IMR-90 (cell line): ENCODE results near the gene NPIPB2. TPM values are rescaled to one million over a fixed set of nuclear protein-coding genes. Genes with fewer than 3 reads are reported as not detected.

Experiments used
- ATAC-seq: fragments of 200-7000 bp; cut with Tn5 transposase; 2 replicates; pipeline ENCODE4 v1.9.1; 2020; ENCODE audit warnings: low read depth, mild to moderate bottlenecking, moderate library complexity
- BruUV-seq: library from RNA; stranded (reverse); fragments of 400-500 nt; replicated peaks from 2 replicates; lab custom pipeline; 2021; lab: Mats Ljungman, UMichigan
- CTCF ChIA-PET: fragments of 300-600 bp; formaldehyde crosslinking; extraction: SDS; loops from one replicate; lab custom pipeline; 2021; ENCODE audit warnings: antibody characterized with exemption; lab: Yijun Ruan, JAX
- POLR2A ChIA-PET: fragments of 300-600 bp; sonication (Branson Sonifier 250); formaldehyde crosslinking; loops from one replicate; lab custom pipeline; 2022; ENCODE audit warnings: antibody characterized with exemption; ENCODE audit not compliant: unreplicated experiment; lab: Charles Lee
- DNase-seq: peaks from one replicate; pipeline ENCODE4 v3.0.0; 2013
- H2AFZ ChIP-seq: replicated peaks from 2 replicates; pipeline ENCODE3; 2013; ENCODE audit warnings: low read length, mild to moderate bottlenecking; ENCODE audit not compliant: poor library complexity
- H2AK5ac ChIP-seq: 2 replicates; pipeline ENCODE4 v1.6.1; 2013; ENCODE audit warnings: low read depth, low read length, inconsistent platforms
- H2AK9ac ChIP-seq: replicated peaks from 2 replicates; pipeline ENCODE3; 2013; ENCODE audit warnings: mild to moderate bottlenecking, low read depth, low read length, moderate library complexity; ENCODE audit not compliant: poor library complexity
- H2BK120ac ChIP-seq: 2 replicates; pipeline ENCODE4 v1.6.1; 2013; ENCODE audit warnings: low read depth, low read length, inconsistent platforms
- H2BK15ac ChIP-seq: 3 replicates; pipeline ENCODE4 v1.6.1; 2013; ENCODE audit warnings: low read depth, low read length, inconsistent platforms
- H2BK20ac ChIP-seq: 2 replicates; pipeline ENCODE4 v1.6.1; 2013; ENCODE audit warnings: low read depth, mild to moderate bottlenecking, inconsistent platforms, low read length, moderate library complexity
- H2BK5ac ChIP-seq: 2 replicates; pipeline ENCODE4 v1.6.1; 2013; ENCODE audit warnings: mild to moderate bottlenecking, low read depth, low read length, inconsistent platforms; ENCODE audit not compliant: poor library complexity, severe bottlenecking
- H3K14ac ChIP-seq: replicated peaks from 2 replicates; pipeline ENCODE4 v1.6.1; 2013; ENCODE audit warnings: low read depth, low read length, inconsistent platforms
- H3K18ac ChIP-seq: 2 replicates; pipeline ENCODE4 v1.6.1; 2013; ENCODE audit warnings: low read depth, low read length, control low read depth
- H3K23ac ChIP-seq: 2 replicates; pipeline ENCODE4 v1.6.1; 2013; ENCODE audit warnings: low read depth, low read length, inconsistent platforms
- H3K27ac ChIP-seq: 2 replicates; pipeline ENCODE4 v1.5.1; 2013; ENCODE audit warnings: mild to moderate bottlenecking, control low read depth, low read length; ENCODE audit not compliant: insufficient read depth
- H3K27me3 ChIP-seq: 2 replicates; pipeline ENCODE4 v1.6.1; 2013; ENCODE audit warnings: low read length; ENCODE audit not compliant: control insufficient read depth, insufficient read depth
- H3K36me3 ChIP-seq: 2 replicates; pipeline ENCODE4 v1.6.1; 2013; ENCODE audit warnings: low read length, mixed read lengths; ENCODE audit not compliant: control insufficient read depth, insufficient read depth
- H3K4ac ChIP-seq: 2 replicates; pipeline ENCODE4 v1.6.1; 2013; ENCODE audit warnings: low read depth, low read length, inconsistent platforms
- H3K4me1 ChIP-seq: 2 replicates; pipeline ENCODE4 v1.6.1; 2013; ENCODE audit warnings: low read length, mixed read lengths; ENCODE audit not compliant: control insufficient read depth, insufficient read depth
- H3K4me2 ChIP-seq: 2 replicates; pipeline ENCODE4 v1.6.1; 2013; ENCODE audit warnings: low read depth, mild to moderate bottlenecking, control low read depth, low read length, moderate library complexity
- H3K4me3 ChIP-seq: 2 replicates; pipeline ENCODE4 v1.5.1; 2013; ENCODE audit warnings: low read depth, mild to moderate bottlenecking, control low read depth, low read length, moderate library complexity; ENCODE audit not compliant: insufficient read depth
- H3K56ac ChIP-seq: 2 replicates; pipeline ENCODE4 v1.6.1; 2013; ENCODE audit warnings: low read length, inconsistent platforms; ENCODE audit not compliant: insufficient read depth; ENCODE audit errors: extremely low read depth
- H3K79me1 ChIP-seq, 2 experiments: 2 replicates each; pipeline ENCODE4 v1.6.1; 2013; ENCODE audit warnings: low read length in 2 of 2, inconsistent platforms in 1 of 2, low read depth in 1 of 2
- H3K9ac ChIP-seq: 2 replicates; pipeline ENCODE4 v1.6.1; 2013; ENCODE audit warnings: low read depth, low read length, control low read depth
- H3K9me1 ChIP-seq: 2 replicates; pipeline ENCODE4 v1.6.1; 2013; ENCODE audit warnings: low read length, inconsistent platforms; ENCODE audit not compliant: insufficient read depth
- H3K9me3 ChIP-seq: 2 replicates; pipeline ENCODE4 v1.6.1; 2013; ENCODE audit warnings: low read length; ENCODE audit not compliant: control insufficient read depth, insufficient read depth
- H4K20me1 ChIP-seq: 2 replicates; pipeline ENCODE4 v1.6.1; 2013; ENCODE audit warnings: low read length, inconsistent platforms; ENCODE audit not compliant: insufficient read depth
- H4K5ac ChIP-seq: 2 replicates; pipeline ENCODE4 v1.6.1; 2013; ENCODE audit warnings: mild to moderate bottlenecking, low read depth, low read length, control low read depth
- H4K8ac ChIP-seq, 2 experiments: 2 replicates each; pipeline ENCODE4 v1.6.1; 2013; ENCODE audit warnings: low read depth in 2 of 2, low read length in 2 of 2, control low read depth in 1 of 2, inconsistent platforms in 1 of 2
- H4K91ac ChIP-seq: 2 replicates; pipeline ENCODE4 v1.6.1; 2013; ENCODE audit warnings: low read depth, low read length, inconsistent platforms; ENCODE audit not compliant: insufficient read depth
- CEBPB ChIP-seq: IDR thresholded peaks from 2 replicates; pipeline ENCODE4 v1.6.1; 2012; ENCODE audit warnings: low read depth, low read length, improper control_type of control experiment
- CHD1 ChIP-seq: IDR thresholded peaks from 2 replicates; pipeline ENCODE4 v1.6.1; 2012; ENCODE audit warnings: low read depth, low read length, improper control_type of control experiment
- CTCF ChIP-seq: conservative IDR thresholded peaks from 2 replicates; pipeline ENCODE4 v1.5.1; 2012; ENCODE audit warnings: mild to moderate bottlenecking, low read depth, low read length, improper control_type of control experiment
- FOS ChIP-seq: fragments of 150-350 bp; IDR thresholded peaks from 2 replicates; pipeline ENCODE4 v1.6.1; 2016; ENCODE audit warnings: low read depth, low read length
- MAFK ChIP-seq: IDR thresholded peaks from 2 replicates; pipeline ENCODE4 v1.6.1; 2012; ENCODE audit warnings: low read depth, low read length, improper control_type of control experiment
- MAZ ChIP-seq: IDR thresholded peaks from 2 replicates; pipeline ENCODE4 v1.6.1; 2012; ENCODE audit warnings: low read depth, mild to moderate bottlenecking, low read length, improper control_type of control experiment, moderate library complexity, borderline replicate concordance
- MXI1 ChIP-seq: IDR thresholded peaks from 2 replicates; pipeline ENCODE4 v1.6.1; 2012; ENCODE audit warnings: low read depth, mild to moderate bottlenecking, low read length, moderate library complexity, borderline replicate concordance
- NFE2L2 ChIP-seq: fragments of 150-350 bp; IDR thresholded peaks from 2 replicates; pipeline ENCODE4 v1.6.1; 2016; ENCODE audit warnings: low read depth, mild to moderate bottlenecking, low read length
- POLR2A ChIP-seq: IDR thresholded peaks from 2 replicates; pipeline ENCODE4 v1.6.1; 2012; ENCODE audit warnings: mild to moderate bottlenecking, low read depth, low read length
- RAD21 ChIP-seq: IDR thresholded peaks from 2 replicates; pipeline ENCODE4 v1.6.1; 2012; ENCODE audit warnings: low read length, improper control_type of control experiment
- RCOR1 ChIP-seq: IDR thresholded peaks from 2 replicates; pipeline ENCODE4 v1.6.1; 2012; ENCODE audit warnings: mild to moderate bottlenecking, low read length, improper control_type of control experiment; ENCODE audit not compliant: insufficient replicate concordance
- RFX5 ChIP-seq: IDR thresholded peaks from 2 replicates; pipeline ENCODE4 v1.8.0; 2012; ENCODE audit warnings: low read depth, mild to moderate bottlenecking, low read length, moderate library complexity
- SMC3 ChIP-seq: fragments of 150-350 bp; IDR thresholded peaks from 2 replicates; pipeline ENCODE4 v1.6.1; 2016; ENCODE audit warnings: low read depth, mild to moderate bottlenecking, antibody characterized with exemption, low read length, moderate library complexity
- WGBS, 2 experiments: methylation state at CpG; one replicate each; pipeline versions ENCODE4 v1.1.5 to v1.1.7; 2013; ENCODE audit warnings: missing lambda C conversion rate in 2 of 2; ENCODE audit not compliant: insufficient read length in 1 of 2; ENCODE audit errors: extremely low coverage in 2 of 2; 5-methylcytosine and 5-hydroxymethylcytosine counted together
- dilution Hi-C: fragments of 300-500 bp; cut with HindIII; formaldehyde crosslinking; loops from one replicate; pipeline ENCODE4 v1.14.3; 2018; ENCODE audit warnings: low sequenced_read_pairs; ENCODE audit not compliant: unreplicated experiment
- in situ Hi-C: fragments of 300-500 bp; cut with MboI; formaldehyde crosslinking; loops from 3 replicates; pipeline ENCODE4 v1.14.3; 2019; ENCODE audit warnings: low sequenced_read_pairs, inconsistent platforms, mixed read lengths
- intact Hi-C: fragments of 100-400 bp; cut with micrococcal nuclease; formaldehyde crosslinking; loops from 2 replicates; pipeline ENCODE4 v1.10.0; 2022
- polyA plus RNA-seq, 3 experiments: library from polyadenylated mRNA; depleted of rRNA; stranded (reverse); fragments of >200 nt; gene quantifications; 2 replicates each; pipeline ENCODE4 v1.2.3, GENCODE V29; 2012; ENCODE audit warnings: low replicate concordance in 1 of 3
- total RNA-seq: library from RNA; depleted of rRNA; stranded (reverse); fragments of >200 nt; gene quantifications from 2 replicates; pipeline ENCODE4 v1.2.3, GENCODE V29; 2012
- TF ChIP-seq, protein P1 (sequence below): fragments of 150-350 bp; IDR thresholded peaks from 2 replicates; pipeline ENCODE4 v1.6.1; 2017; ENCODE audit warnings: mild to moderate bottlenecking, antibody characterized with exemption, low read length, low read depth
- TF ChIP-seq, protein P2 (sequence below): fragments of 150-350 bp; IDR thresholded peaks from 2 replicates; pipeline ENCODE4 v1.6.1; 2016; ENCODE audit warnings: low read depth, mild to moderate bottlenecking, low read length, moderate library complexity, borderline replicate concordance

The NPIPB2 gene
- total and polyA plus RNA-seq, 2 of the 4 experiments (the other 2 are of a cell fraction) = 2.2 to 7.7 TPM

GRCh38 chr16:11988258-11988978 is 46.6 kb upstream of the NPIPB2 start:
- Histone ChIP-seq H3K27me3 (no peaks in the 10 kb centered on the region), H2AFZ (no peak overlapping the region), H4K91ac (no peak overlapping the region), H2BK5ac (no peak overlapping the region), H3K27ac (no peak overlapping the region), H3K4me3 (no peak overlapping the region), H3K14ac (no peak overlapping the region), H3K9ac (no peak overlapping the region), H3K4me1 (peaks cover 2% of the 10 kb centered on the region; the same call in 1 of the 2 replicates), H2BK120ac (no peak overlapping the region), H2AK9ac (no peak overlapping the region), H3K23ac (no peak overlapping the region), H3K36me3 (no peaks in the 10 kb centered on the region), H4K8ac (no peak overlapping the region), H3K56ac (no peak overlapping the region), H3K79me1 (peaks cover 26 to 78% of the 10 kb centered on the region in 2 experiments), H2AK5ac (no peak overlapping the region), H2BK15ac (no peak overlapping the region), H3K9me3 (no peaks in the 10 kb centered on the region), H2BK20ac (no peak overlapping the region), H3K18ac (no peak overlapping the region), H4K5ac (no peak overlapping the region), H4K20me1 (no peaks in the 10 kb centered on the region; the same call in 1 of the 2 replicates), H3K9me1 (peaks cover 11% of the 10 kb centered on the region), H3K4me2 (no peak overlapping the region), H3K4ac (no peak overlapping the region)
- no CpG with 5 or more reads among the region's 5 CpGs for WGBS, 2 experiments
- dilution Hi-C loops = no loop called here
- intact Hi-C loops = no loop called here
- CTCF ChIA-PET = interaction anchor here (1.0 kb wide), 1 partner anchor 14 kb away, joined by 3 read pairs; no protein-coding TSS in a partner anchor
- ATAC-seq (no peak), DNase-seq (no peak)
- BruUV-seq = no TSS peak
- in situ Hi-C loops = no loop called here
- POLR2A ChIA-PET = interaction anchor here (0.6 kb wide), 1 partner anchor 134 kb away, joined by 3 read pairs; no protein-coding TSS in a partner anchor
- TF ChIP-seq CHD1 = no peak
- no peak for TF ChIP-seq MAFK
- TF ChIP-seq MAZ = no peak
- TF ChIP-seq FOS = no peak
- TF ChIP-seq RCOR1 = no peak
- TF ChIP-seq CEBPB = no peak
- TF ChIP-seq RAD21 = no peak
- no peak for TF ChIP-seq NFE2L2
- TF ChIP-seq, protein P1, sequence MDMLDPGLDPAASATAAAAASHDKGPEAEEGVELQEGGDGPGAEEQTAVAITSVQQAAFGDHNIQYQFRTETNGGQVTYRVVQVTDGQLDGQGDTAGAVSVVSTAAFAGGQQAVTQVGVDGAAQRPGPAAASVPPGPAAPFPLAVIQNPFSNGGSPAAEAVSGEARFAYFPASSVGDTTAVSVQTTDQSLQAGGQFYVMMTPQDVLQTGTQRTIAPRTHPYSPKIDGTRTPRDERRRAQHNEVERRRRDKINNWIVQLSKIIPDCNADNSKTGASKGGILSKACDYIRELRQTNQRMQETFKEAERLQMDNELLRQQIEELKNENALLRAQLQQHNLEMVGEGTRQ = no peak
- no peak for TF ChIP-seq RFX5
- TF ChIP-seq, protein P2, sequence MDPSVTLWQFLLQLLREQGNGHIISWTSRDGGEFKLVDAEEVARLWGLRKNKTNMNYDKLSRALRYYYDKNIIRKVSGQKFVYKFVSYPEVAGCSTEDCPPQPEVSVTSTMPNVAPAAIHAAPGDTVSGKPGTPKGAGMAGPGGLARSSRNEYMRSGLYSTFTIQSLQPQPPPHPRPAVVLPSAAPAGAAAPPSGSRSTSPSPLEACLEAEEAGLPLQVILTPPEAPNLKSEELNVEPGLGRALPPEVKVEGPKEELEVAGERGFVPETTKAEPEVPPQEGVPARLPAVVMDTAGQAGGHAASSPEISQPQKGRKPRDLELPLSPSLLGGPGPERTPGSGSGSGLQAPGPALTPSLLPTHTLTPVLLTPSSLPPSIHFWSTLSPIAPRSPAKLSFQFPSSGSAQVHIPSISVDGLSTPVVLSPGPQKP = no peak
- TF ChIP-seq CTCF = no peak
- TF ChIP-seq SMC3 = no peak
- no peak for TF ChIP-seq MXI1
- TF ChIP-seq POLR2A = no peak
